ENCODE results near the gene TSEN2. TPM values are rescaled to one million over a fixed set of nuclear protein-coding genes. Genes with fewer than 3 reads are reported as not detected.
"Not testable (repeated sequence)": the region's sequence is repeated elsewhere in the genome, so short reads cannot be mapped to it uniquely, and the experiment has no call there.

TSEN2 gene
- total RNA-seq, 4 donors from 2014 or later, result 13.6 to 26.1 (median 15.3) TPM

GRCh38 chr3:12541625-12542024 lies 57.3 kb downstream of the TSEN2 start:
- Histone ChIP-seq H3K4me3 (no peak overlapping the region), H3K36me3 (peaks cover 13% of the 10 kb centered on the region), H3K4me1 (no peaks in the 10 kb centered on the region), H3K9me3 (no peaks in the 10 kb centered on the region), H3K27me3 (no peaks in the 10 kb centered on the region), H3K27ac (no peak overlapping the region)
- WGBS, result 68% methylated on average over 7 of the region's 8 CpGs
- TF ChIP-seq EP300 (IDR thresholded peaks at IDR 0.05) (no peak), POLR2A (IDR thresholded peaks at IDR 0.05) (no peak)
- DNase-seq (ENCODE audit: low spot score in 2 of 2), result no peak

- 83% methylated on average over 12 of the region's 12 CpGs for WGBS
- H3K27me3 ChIP-seq; DNase-seq (ENCODE audit: low spot score in 2 of 2): not testable (repeated sequence)
These were observed 59.2 kb downstream of the TSEN2 start for GRCh38 chr3:12543497-12543896.

GRCh38 chr3:12544652-12545472 lies 60.6 kb downstream of the TSEN2 start:
- no peaks in the 10 kb centered on the region for H3K4me1 ChIP-seq
- no peak overlapping the region for H3K27ac ChIP-seq
- no peaks in the 10 kb centered on the region for H3K27me3 ChIP-seq
- peaks cover 4% of the 10 kb centered on the region for H3K36me3 ChIP-seq
- H3K9me3 ChIP-seq, result no peaks in the 10 kb centered on the region
- WGBS, result 57% methylated on average over 11 of the region's 11 CpGs
- TF ChIP-seq POLR2AphosphoS5 (IDR thresholded peaks at IDR 0.05) (no peak), EP300 (IDR thresholded peaks at IDR 0.05) (no peak), CTCF (IDR thresholded peaks at IDR 0.05) (no peak), POLR2A (IDR thresholded peaks at IDR 0.05) (no peak)
- H3K4me3 ChIP-seq, result peak overlapping the region; percentile 41
- DNase-seq (ENCODE audit: low spot score in 2 of 2), result no peak

More at GRCh38 chr3:12543497-12543896, 59.2 kb downstream of the TSEN2 start:
- H3K4me1 ChIP-seq, H3K4me3 ChIP-seq, H3K9me3 ChIP-seq, H3K27ac ChIP-seq: not testable (repeated sequence)
- peaks cover 13% of the 10 kb centered on the region for H3K36me3 ChIP-seq

- no peaks in the 10 kb centered on the region for H3K27me3 ChIP-seq
- no peak within 1 kb of the TSS for H3K27ac ChIP-seq
- TF ChIP-seq CTCF (IDR thresholded peaks at IDR 0.05), result no peak
- no peak for TF ChIP-seq EP300 (IDR thresholded peaks at IDR 0.05)
- no peak for TF ChIP-seq POLR2AphosphoS5 (IDR thresholded peaks at IDR 0.05)
- TF ChIP-seq POLR2A (IDR thresholded peaks at IDR 0.05), result no peak
- no peak for DNase-seq (ENCODE audit: low spot score in 2 of 2)
- no peaks in the 10 kb centered on the region for H3K36me3 ChIP-seq
- H3K4me3 ChIP-seq, result peak within 1 kb of the TSS; percentile 41
- no peaks in the 10 kb centered on the region for H3K9me3 ChIP-seq
- 63% methylated on average over 4 of the region's 4 CpGs for WGBS
- H3K4me1 ChIP-seq, result no peaks in the 10 kb centered on the region
These were observed 61.2 kb downstream of the TSEN2 start, which contains the start of gene MKRN2OS for GRCh38 chr3:12545473-12545791. Gene MKRN2OS (minus strand): TSS chr3:12545499. CDS start chr3:12545464, 35 bp downstream.

GRCh38 chr3:12549971-12550760 lies 65.9 kb downstream of the TSEN2 start:
- WGBS, result 63% methylated on average over 7 of the region's 7 CpGs
- Histone ChIP-seq H3K27ac (no peak overlapping the region), H3K9me3 (no peaks in the 10 kb centered on the region), H3K4me1 (peaks cover 9% of the 10 kb centered on the region), H3K4me3 (no peak overlapping the region), H3K27me3 (peaks cover 31% of the 10 kb centered on the region), H3K36me3 (no peaks in the 10 kb centered on the region)
- TF ChIP-seq EP300 (IDR thresholded peaks at IDR 0.05) (no peak), POLR2A (IDR thresholded peaks at IDR 0.05) (no peak)
- DNase-seq (ENCODE audit: low spot score in 2 of 2), result no peak

GRCh38 chr3:12553921-12554391 lies 69.7 kb downstream of the TSEN2 start:
- no peak overlapping the region for H3K27ac ChIP-seq
- no peak for DNase-seq (ENCODE audit: low spot score in 2 of 2)
- H3K27me3 ChIP-seq, result peaks cover 31% of the 10 kb centered on the region
- H3K36me3 ChIP-seq, result no peaks in the 10 kb centered on the region
- TF ChIP-seq CTCF (IDR thresholded peaks at IDR 0.05), result no peak
- no peak for TF ChIP-seq EP300 (IDR thresholded peaks at IDR 0.05)
- no peak for TF ChIP-seq POLR2AphosphoS5 (IDR thresholded peaks at IDR 0.05)
- TF ChIP-seq POLR2A (IDR thresholded peaks at IDR 0.05), result no peak
- H3K4me1 ChIP-seq, result peaks cover 28% of the 10 kb centered on the region
- no peaks in the 10 kb centered on the region for H3K9me3 ChIP-seq
- H3K4me3 ChIP-seq, result peak overlapping the region; percentile 50
- 5% methylated on average over 26 of the region's 26 CpGs for WGBS

Measured in suprapubic skin (tissue), 4 donors.